HG02840 (cell line): ENCODE results near the gene ACAD11.
"Not testable (repeated sequence)": the region's sequence is repeated elsewhere in the genome, so short reads cannot be mapped to it uniquely, and the experiment has no call there.

ENCODE experiments used
- ATAC-seq: cut with Tn5 transposase; IDR thresholded peaks from one replicate; pipeline ENCODE4 v1.9.1; 2021; ENCODE audit warnings: mild to moderate bottlenecking, moderate library complexity, moderate number of reproducible peaks; ENCODE audit not compliant: unreplicated experiment, low FRiP score

The ACAD11 gene

DNA sequence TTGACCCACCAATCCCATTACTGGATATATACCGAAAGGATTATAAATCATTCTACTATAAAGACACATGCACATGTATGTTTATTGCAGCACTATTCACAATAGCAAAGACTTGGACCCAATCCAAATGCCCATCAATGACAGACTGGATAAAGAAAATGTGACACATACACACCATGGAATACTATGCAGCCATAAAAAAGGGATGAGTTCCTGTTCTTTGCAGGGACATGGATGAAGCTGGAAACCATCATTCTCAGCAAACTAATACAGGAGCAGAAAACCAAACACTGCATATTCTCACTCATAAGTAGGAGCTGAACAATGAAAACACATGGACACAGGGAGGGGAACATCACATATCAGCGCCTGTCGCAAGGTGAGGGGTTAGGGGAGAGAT lies 44.3 kb downstream of the ACAD11 start:
- not testable (repeated sequence) for ATAC-seq

GRCh38 chr3:132606620-132607019 lies 53.0 kb downstream of the ACAD11 start:
- not testable (repeated sequence) for ATAC-seq

DNA sequence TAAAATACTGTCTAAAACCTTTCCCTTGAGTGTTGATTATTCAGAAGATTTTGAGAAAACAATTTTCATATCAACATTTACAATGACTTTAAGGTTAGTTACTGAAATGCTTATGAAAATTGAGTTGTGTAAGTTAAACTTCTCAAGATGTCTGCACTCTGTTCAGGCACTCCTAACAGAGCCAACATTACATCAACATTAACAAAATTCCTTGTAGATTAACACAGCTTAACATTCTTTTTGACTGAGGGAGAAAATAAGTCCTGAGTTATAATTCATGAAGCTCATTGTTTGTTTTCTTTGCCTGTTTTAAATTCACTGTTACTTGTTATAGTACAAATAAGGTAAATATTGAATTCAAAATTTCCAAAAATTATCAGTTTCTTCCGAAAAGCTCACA lies 53.5 kb downstream of the ACAD11 start:
- no peak for ATAC-seq

DNA sequence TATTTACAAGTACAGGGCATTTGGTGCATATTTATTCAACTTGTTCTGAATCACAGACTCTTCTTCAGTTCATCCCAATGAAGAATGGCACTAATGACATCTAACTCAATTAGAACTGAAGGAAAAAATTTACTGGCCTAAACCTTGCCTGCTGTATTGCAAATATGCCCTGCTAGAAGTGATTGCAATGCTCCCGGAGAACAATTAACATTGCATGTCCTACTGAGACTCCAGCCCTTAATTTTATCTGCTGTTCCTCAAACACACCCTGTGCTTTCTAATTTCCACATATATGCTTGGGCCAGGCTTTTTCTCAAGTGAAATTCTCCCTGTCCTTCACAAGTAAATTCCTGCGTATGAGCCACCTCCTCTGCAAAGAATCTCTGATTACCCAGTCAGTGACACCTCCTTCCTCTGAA lies 54.2 kb downstream of the ACAD11 start:
- ATAC-seq = no peak

DNA sequence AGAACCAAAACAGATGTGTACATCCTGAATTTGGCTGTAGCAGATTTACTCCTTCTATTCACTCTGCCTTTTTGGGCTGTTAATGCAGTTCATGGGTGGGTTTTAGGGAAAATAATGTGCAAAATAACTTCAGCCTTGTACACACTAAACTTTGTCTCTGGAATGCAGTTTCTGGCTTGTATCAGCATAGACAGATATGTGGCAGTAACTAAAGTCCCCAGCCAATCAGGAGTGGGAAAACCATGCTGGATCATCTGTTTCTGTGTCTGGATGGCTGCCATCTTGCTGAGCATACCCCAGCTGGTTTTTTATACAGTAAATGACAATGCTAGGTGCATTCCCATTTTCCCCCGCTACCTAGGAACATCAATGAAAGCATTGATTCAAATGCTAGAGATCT lies 59.0 kb downstream of the ACAD11 start:
- ATAC-seq = not testable (repeated sequence)

DNA sequence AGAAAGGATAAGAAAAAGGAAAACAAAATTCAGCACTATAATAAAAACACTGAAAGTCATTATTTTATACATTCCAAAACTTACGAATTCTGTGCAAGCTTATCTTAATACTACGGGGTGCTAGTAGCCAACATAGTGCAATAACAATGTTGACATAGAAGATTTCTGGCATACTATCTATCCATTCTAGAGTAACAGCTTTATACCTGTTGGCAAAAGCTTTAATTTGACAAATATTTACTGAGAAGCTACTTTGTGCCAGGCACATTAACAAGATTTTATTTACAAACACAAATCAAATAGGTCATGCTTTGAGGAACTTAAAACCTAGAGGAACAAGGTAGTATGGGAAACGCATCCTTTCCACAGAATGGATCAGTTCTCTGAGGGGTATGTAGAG lies 61.4 kb downstream of the ACAD11 start:
- ATAC-seq = no peak

- no peak for ATAC-seq
Measured at GRCh38 chr3:132597660-132598059, 61.9 kb downstream of the ACAD11 start.

GRCh38 chr3:132596816-132597433 lies 62.7 kb downstream of the ACAD11 start, which contains the start of gene ACKR4:
ACKR4 (plus strand) TSS chr3:132597270; CDS start chr3:132600398, 3,128 bp downstream.
- ATAC-seq = no peak

GRCh38 chr3:132596326-132596725 lies 63.3 kb downstream of the ACAD11 start:
- ATAC-seq = no peak

GRCh38 chr3:132595014-132595413 lies 64.6 kb downstream of the ACAD11 start:
- ATAC-seq = no peak

- ATAC-seq = no peak
Measured at GRCh38 chr3:132594498-132594897, 65.1 kb downstream of the ACAD11 start.

GRCh38 chr3:132593947-132594323 lies 65.7 kb downstream of the ACAD11 start:
- ATAC-seq = no peak

DNA sequence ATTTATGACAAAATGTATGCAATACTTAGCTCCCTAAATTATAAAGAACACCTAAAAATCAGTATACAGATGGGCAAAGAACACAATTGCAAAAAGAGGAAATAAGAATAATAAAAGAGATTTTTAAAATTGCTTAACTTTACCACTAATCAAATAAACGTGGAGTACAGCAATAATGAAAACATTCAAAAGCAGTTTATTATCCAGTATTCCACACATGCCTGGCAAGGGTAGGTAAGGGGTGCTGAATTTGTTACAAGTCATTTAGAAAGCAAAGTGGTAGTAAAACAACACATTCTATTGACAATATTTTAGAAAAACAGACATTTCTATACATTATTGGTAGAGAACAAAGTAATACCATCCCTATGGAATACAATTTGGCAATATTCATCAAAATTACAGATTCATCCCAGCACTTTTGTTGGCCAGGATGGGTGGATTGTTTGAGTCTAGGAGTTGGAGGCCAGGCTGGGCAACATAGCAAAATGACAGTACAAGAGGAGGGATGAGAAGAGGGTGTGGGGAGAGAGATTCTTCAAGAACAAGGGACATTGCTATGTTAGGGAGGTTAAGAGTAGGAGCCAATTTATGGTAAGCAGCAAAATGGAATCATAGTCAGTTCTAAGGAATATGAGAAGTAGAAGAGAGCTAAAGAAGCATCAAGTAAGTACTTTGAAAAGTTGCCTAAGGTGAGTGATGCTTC lies 66.2 kb downstream of the ACAD11 start:
- ATAC-seq = no peak

DNA sequence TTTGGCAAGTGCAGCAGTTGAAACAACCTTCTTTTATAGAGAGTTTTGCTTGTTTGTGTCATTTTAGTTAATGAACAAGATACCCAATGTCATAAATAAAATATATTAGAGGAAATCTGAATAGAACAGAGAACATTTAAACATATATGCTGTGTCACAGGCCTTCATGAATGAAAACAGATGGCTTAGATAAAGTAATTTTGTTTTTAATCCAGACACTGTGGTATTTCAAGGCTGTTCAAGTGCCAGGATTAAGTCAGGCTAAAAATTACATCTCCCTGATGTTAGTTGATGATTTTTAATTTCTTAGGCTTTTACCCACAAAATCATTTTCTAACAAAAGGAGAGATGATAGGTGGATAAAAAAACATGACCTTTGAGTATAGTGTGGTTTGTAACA lies 67.4 kb downstream of the ACAD11 start:
- no peak for ATAC-seq

- no peak for ATAC-seq
Measured at GRCh38 chr3:132587401-132587800, 72.2 kb downstream of the ACAD11 start.

DNA sequence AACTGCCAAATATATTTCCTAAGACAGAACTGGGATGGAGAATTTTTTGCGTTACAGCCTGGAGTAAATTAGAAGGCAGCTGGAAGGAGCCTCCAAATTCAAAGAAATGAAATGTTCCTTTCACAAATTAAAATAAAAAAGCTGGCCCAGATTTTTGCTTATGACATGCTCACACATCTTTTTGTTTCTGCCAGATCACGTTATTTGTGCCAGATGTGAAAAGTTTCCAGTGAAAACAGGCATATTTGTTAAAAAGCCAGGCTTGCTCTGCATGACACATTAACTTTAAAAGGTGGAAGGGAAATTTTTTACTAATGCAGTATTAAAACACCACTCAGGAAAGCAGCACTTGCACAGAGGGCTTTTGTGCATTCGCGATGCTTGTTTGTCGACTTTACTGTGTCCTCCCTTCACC lies 85.8 kb downstream of the ACAD11 start:
- ATAC-seq = no peak

- no peak for ATAC-seq
Measured at GRCh38 chr3:132570016-132570415, 89.6 kb downstream of the ACAD11 start.

- no peak for ATAC-seq
Measured at GRCh38 chr3:132569580-132569979, 90.0 kb downstream of the ACAD11 start.

GRCh38 chr3:132569153-132569552 lies 90.5 kb downstream of the ACAD11 start:
- no peak for ATAC-seq

GRCh38 chr3:132568422-132568821 lies 91.2 kb downstream of the ACAD11 start:
- ATAC-seq = no peak

DNA sequence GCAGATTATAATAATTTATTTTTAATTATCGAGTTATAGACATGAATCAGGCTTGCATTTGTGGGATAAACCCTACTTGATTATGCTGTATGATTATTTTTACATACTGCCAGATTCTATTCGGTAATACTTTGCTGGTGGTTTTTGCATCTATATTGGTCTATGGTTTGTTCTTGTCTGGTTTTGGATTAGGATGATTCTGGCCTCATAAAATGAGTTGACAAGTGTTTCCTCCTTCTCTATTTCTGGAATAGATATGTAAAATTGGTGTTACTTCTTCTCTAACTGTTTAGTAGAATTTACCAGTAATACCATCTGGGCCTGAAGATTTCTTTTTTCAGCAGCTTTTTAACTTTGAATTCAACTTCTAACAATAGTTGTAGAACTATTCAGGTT lies 95.5 kb downstream of the ACAD11 start:
- no peak for ATAC-seq

- no peak for ATAC-seq
Measured at GRCh38 chr3:132563420-132564069, 96.1 kb downstream of the ACAD11 start.
